Measurements from ENCODE around the gene CSAG2.
"Not testable (repeated sequence)": the region's sequence is repeated elsewhere in the genome, so short reads cannot be mapped to it uniquely, and the experiment has no call there.

DNA sequence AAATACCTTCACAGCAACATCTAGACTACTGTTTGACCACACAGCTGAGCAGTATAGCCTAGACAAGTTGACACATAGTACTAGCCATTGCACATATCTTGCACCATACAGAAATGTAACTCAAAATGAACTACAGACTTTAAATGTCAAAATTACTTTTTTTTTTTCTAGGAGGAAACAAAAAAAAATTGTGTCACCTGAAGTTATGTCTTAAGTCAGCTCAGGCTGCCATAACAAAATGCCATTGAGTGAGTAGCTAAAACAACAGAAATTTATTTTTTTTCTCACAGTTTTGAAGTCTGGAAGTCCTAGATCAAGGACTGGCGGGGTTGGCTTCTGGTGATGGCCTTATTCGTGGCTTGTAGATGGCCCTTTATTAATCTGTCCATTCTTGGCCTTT lies at the start of gene CSAG2:
- TF ChIP-seq, protein P1, sequence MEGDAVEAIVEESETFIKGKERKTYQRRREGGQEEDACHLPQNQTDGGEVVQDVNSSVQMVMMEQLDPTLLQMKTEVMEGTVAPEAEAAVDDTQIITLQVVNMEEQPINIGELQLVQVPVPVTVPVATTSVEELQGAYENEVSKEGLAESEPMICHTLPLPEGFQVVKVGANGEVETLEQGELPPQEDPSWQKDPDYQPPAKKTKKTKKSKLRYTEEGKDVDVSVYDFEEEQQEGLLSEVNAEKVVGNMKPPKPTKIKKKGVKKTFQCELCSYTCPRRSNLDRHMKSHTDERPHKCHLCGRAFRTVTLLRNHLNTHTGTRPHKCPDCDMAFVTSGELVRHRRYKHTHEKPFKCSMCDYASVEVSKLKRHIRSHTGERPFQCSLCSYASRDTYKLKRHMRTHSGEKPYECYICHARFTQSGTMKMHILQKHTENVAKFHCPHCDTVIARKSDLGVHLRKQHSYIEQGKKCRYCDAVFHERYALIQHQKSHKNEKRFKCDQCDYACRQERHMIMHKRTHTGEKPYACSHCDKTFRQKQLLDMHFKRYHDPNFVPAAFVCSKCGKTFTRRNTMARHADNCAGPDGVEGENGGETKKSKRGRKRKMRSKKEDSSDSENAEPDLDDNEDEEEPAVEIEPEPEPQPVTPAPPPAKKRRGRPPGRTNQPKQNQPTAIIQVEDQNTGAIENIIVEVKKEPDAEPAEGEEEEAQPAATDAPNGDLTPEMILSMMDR (IDR thresholded peaks at IDR 0.05) = not testable (repeated sequence)
- TF ChIP-seq EP300 (IDR thresholded peaks at IDR 0.05) = not testable (repeated sequence)

All from upper lobe of left lung (tissue), 4 donors.